Stimulated activated CD4-positive, alpha-beta T cell treated with anti-CD3 and anti-CD28 coated beads, Interleukin-1b, Interleukin-23, amount 100 ng/mL, for 4 hours (primary cell): ENCODE measurements around the gene IDH3A.

Source experiments
- DNase-seq, 2 donors: peaks; one replicate each; pipeline ENCODE4 v3.0.0-alpha.2; 2020; ENCODE audit warnings: low read depth in 2 of 2

IDH3A gene

GRCh38 chr15:78164010-78164409 lies 14.8 kb downstream of the IDH3A start:
- no peak for DNase-seq

DNA sequence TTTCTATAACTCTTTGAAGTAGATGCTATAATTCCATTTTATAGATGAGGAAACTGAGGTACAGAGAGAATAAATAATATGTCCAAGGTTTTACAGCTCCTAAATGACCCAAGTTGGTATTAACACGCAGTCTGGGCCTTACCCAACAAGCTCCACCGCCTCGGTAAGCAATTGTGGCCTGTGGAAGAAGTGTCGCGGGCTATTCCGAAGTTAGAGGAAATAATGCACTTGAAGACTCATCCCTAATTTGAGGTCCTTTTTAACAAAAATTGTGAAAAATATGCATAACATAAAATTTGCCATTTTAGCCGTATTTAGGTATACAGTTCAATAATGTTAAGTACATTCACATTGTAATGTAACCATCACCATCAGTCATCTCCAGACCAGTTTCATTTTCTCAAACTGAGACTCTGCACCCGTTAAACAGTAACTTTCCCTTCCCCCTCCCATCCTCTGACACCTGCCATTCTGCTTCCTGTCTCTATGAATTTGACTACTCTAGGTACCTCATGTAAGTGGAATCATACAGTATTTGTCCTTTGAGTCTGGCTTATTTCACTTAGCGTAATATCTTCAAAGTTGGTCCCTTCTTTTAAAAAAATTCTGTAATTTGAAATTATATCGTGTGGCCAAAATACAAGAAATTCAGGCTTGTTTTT lies 18.2 kb downstream of the IDH3A start:
- DNase-seq = no peak

- DNase-seq = no peak
Observed at GRCh38 chr15:78168608-78169007, 19.4 kb downstream of the IDH3A start.

DNA sequence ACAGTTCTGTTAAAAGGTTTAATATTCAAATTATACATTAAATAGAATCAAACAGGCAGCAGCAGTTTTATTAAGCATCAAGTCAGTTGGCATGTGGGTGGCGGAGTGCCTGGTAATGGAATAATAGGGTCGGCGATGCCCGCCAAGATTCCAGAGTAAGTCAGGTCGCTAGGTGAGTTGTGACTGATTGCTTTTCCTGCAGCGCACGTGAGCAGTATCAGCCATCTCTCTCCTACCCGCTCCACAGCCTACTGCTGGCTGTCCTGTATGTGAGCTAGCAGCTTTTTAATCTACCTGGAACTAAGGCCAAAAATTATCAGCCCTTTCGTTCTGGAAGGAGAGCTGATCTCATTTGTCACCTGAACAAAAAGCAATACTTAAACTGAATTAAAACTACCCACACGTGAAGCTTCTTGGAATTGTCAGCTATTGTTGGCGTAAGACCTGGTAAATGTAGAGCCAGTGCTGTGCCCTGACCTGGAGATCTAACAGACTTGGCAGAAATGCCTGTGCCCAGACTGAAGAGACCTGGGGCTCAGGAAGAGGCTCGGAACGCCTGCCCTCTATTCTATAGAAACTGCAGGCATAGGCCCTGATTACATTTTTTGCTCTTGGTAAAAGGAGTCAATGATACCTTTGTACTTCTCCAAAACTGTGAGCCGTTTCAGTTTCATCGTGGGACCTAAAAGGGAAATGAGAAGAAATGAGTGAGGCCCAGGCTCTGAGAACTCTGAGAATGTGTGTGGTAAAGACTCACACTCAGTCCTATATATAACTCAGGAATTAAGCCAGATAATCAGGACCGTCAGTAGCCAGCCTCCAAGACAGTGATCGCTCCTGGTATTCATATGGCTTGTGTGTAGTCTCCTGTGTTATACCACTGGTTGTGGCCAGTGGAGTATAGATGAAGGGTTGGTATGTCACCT lies 21.9 kb downstream of the IDH3A start:
- DNase-seq = no peak

DNA sequence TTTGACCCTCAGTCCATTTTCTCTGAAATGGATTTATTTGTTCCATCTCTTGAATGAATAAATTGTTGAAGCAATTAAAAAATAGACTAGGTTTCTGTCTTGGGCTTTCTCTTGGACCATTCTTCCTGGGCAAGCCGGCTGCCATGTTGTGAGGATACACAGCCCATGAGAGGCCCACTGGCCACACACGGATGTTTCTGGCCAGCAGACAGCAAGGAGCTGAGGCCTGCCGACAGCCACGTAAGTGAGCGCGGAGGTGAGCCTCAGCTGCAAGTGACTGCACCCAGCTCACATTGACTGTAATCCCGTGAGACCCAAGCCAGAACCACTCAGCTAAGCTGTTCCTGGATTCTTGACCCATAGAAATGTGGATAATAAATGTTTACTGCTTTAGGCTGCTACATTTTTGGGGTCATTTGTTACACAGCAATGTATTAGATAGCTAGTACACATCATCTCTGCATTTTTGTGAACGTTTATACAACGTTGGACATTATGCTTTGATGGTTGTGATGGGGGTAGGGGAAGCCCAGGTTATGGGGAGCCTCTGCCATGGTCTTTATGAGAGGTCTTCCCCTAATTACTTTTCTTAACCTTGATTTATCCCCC lies 22.8 kb downstream of the IDH3A start:
- no peak for DNase-seq

DNA sequence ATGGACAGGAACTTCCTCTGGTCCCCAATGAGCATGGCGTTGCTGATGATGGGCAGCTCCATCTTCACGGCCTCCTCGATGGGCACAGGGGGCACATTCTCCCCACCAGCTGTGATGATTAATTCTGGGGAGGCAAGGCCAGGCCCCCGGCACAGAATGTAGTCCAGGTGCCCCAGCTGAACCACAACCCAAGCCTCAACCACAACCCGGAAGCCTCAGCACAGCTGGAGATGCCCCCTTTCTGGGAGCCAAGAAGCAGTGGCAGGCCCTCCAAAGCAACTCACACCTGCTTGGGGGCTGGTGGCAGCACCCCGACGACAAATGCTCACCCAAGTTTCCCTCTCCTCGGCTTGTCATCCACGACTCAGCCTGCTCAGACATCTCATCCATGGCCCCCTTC lies 25.2 kb downstream of the IDH3A start:
- DNase-seq = no peak

GRCh38 chr15:78175330-78175729 lies 26.2 kb downstream of the IDH3A start:
- DNase-seq = no peak

GRCh38 chr15:78177447-78177873 lies 28.3 kb downstream of the IDH3A start:
- DNase-seq = peak in 1 of 2 donors; percentile 15

- no peak for DNase-seq
Observed at GRCh38 chr15:78178064-78178463, 28.9 kb downstream of the IDH3A start.

DNA sequence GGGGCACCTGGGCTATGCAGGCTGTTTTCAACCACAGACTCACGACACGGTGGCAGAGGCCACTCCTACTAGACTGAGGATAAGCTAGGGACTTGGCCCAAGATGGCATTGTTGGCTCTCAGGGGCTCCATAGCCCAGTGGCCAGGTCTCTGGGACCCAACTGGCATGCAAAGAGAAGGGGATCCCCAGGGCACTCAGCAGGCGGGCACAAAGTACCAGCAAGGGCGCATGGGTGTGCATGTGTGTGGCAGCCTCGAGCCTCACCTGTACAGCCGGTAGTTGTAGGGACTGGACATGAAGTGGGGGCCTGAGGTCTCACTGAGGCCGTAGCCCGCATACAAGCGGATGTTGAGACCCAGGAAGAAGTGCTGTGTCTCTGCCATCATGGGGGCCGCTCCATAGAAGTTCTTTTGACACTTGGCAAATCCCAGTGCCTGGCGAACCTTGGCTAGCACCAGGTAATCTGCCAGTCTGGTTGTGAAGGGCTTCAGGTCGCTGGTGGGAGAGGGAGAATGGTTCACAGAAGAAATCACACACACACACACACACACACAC lies 30.2 kb downstream of the IDH3A start:
- no peak for DNase-seq

GRCh38 chr15:78179906-78180305 lies 30.7 kb downstream of the IDH3A start:
- no peak for DNase-seq

GRCh38 chr15:78182336-78182700 lies 33.2 kb downstream of the IDH3A start:
- no peak for DNase-seq

DNA sequence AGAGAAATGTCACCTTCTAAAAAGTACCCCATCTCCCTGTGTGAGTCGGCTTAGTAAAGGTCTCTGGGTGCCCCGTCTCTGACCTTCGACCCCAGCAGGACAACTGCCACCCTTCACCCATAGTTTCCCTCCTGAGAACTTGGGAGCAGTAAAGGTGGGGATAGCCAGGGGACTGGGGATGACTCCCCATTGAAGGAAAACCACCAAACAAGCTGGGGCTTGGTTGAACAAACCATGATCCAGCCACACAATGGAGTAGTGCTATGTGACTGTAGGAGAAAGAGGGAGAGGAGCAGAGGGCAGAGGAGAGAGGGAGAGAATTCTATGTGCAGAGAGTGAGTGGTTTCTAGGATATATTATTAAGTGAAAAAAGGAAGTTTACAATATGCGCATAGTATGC lies 33.7 kb downstream of the IDH3A start:
- no peak for DNase-seq

- DNase-seq = no peak
Observed at GRCh38 chr15:78192826-78193594, 43.8 kb downstream of the IDH3A start.

GRCh38 chr15:78193731-78194567 lies 44.8 kb downstream of the IDH3A start:
- DNase-seq = no peak

- DNase-seq = no peak
Observed at GRCh38 chr15:78194568-78194925, 45.4 kb downstream of the IDH3A start.

GRCh38 chr15:78195735-78196201 lies 46.6 kb downstream of the IDH3A start:
- DNase-seq = peak; percentile 34 to 35

- no peak for DNase-seq
Observed at GRCh38 chr15:78197632-78198031, 48.5 kb downstream of the IDH3A start.

GRCh38 chr15:78200276-78200930 lies 51.2 kb downstream of the IDH3A start:
- DNase-seq = no peak
